Heart right ventricle (tissue), 16 donors: ENCODE data around the gene PHF10. TPM values are rescaled to one million over a fixed set of nuclear protein-coding genes. Genes with fewer than 3 reads are reported as not detected.

Source experiments
- ATAC-seq, 8 donors: fragments of 200-7000 bp; cut with Tn5 transposase; one replicate each; pipeline ENCODE4 v1.9.1; 2020; ENCODE audit warnings: mild to moderate bottlenecking in 8 of 8, moderate library complexity in 8 of 8, moderate number of reproducible peaks in 1 of 8
- DNase-seq, 2 donors: peaks; one replicate each; pipeline ENCODE4 v3.0.0-alpha.2; 2020
- H3K27ac ChIP-seq, 10 donors: fragments of 200-600 bp; sonication (generic) in 2 of 10; one replicate each; pipeline versions ENCODE4 v1.5.0 to v1.8.0; 2020 to 2022; ENCODE audit warnings: mild to moderate bottlenecking in 3 of 10
- H3K27me3 ChIP-seq, 7 donors: fragments of 200-600 bp; one replicate each; pipeline ENCODE4 v1.8.0; 2021 to 2022; ENCODE audit warnings: mild to moderate bottlenecking in 2 of 7
- H3K36me3 ChIP-seq, 9 donors: fragments of 200-600 bp; sonication (generic) in 1 of 9; one replicate each; pipeline versions ENCODE4 v1.5.0 to v1.8.0; 2020 to 2022; ENCODE audit warnings: mild to moderate bottlenecking in 2 of 9
- H3K4me1 ChIP-seq, 9 donors: fragments of 200-600 bp; sonication (generic) in 1 of 9; one replicate each; pipeline versions ENCODE4 v1.5.0 to v1.8.0; 2020 to 2022; ENCODE audit warnings: mild to moderate bottlenecking in 4 of 9
- H3K4me3 ChIP-seq, 10 donors: fragments of 200-600 bp; sonication (generic) in 2 of 10; one replicate each; pipeline versions ENCODE4 v1.5.0 to v1.8.0; 2020 to 2022; ENCODE audit warnings: mild to moderate bottlenecking in 7 of 10, moderate library complexity in 2 of 10
- H3K9me3 ChIP-seq, 11 donors: fragments of 200-600 bp in 10 of 11; sonication (generic) in 2 of 11; one replicate each; pipeline versions ENCODE4 v1.5.0 to v1.8.0; 2013 to 2022; ENCODE audit warnings: mild to moderate bottlenecking in 2 of 11, control low read depth in 1 of 11, moderate library complexity in 1 of 11
- WGBS, 2 donors: extraction: QIAGEN DNeasy Blood & Tissue Kit; methylation state at CpG; one replicate each; pipeline ENCODE4 v1.1.7; 2013; ENCODE audit warnings: inconsistent platforms in 1 of 2; 5-methylcytosine and 5-hydroxymethylcytosine counted together
- intact Hi-C, 10 donors: fragments of 100-400 bp; cut with DNase I; formaldehyde crosslinking; loops; one replicate each; pipeline versions ENCODE4 v1.11.1 to v1.14.2; 2022
- polyA plus RNA-seq, 2 donors: library from polyadenylated mRNA; stranded (reverse); fragments of 200-250 nt; gene quantifications; one replicate each; pipeline ENCODE4 v1.2.3, GENCODE V29; 2013
- total RNA-seq, 10 donors: library from RNA; stranded (reverse); fragmentation: NEBNext Ultra II Directional in 3 of 10; extraction: Animal tissue kit (Norgen Biotek cat#: 25700) in 3 of 10; gene quantifications; one replicate each; pipeline versions ENCODE4 v1.2.1 to v1.2.4, GENCODE V29; 2021 to 2023
- TF ChIP-seq, protein P1 (sequence below), 9 donors: fragments of 200-600 bp; sonication (generic) in 2 of 9; IDR thresholded peaks; one replicate each; pipeline versions ENCODE4 v1.5.0 to v1.8.0; 2021 to 2022; ENCODE audit warnings: antibody characterized with exemption in 9 of 9, mild to moderate bottlenecking in 5 of 9, moderate library complexity in 1 of 9
- donor health status: Arrhythmogenic right ventricular cardiomyopathy.
- donor health status: ischemic (EF 13 %, LVEDD 7.1; RV severe dilation, severe dysfunction).
- donor health status: healthy with polysubstance abuse.
- donor health status: DM: no; HTN: yes; CAD: no.
- donor health status: DM: no; HTN: no; CAD: no.
- donor health status: ischemic (EF 25% LVEDD 6.9; RV normal size, moderate dysfunction).
- donor health status: ischemic (EF 25% LVEDD 5.7; RV mildly dilated, moderate dysfunction).
- donor health status: healthy.
- donor health status: DM: yes; HTN: yes; CAD: no.
- donor health status: Ischemic cardiomyopathy.
- donor health status: ischemic (EF 35%, LVEDD 5.7; RV mildly dilated, moderate dysfunction).
- donor health status: nonischemic (EF 11% LVEDD 7.7; RV severe dilation, severe dysfunction).
- donor health status: DM: yes; HTN: yes; CAD: no.
- donor health status: PGD.
- donor health status: ischemic (EF 29% LVEDD 5.4; RV normal size, mild dysfunction).
- donor health status: nonischemic (EF 23%, LVEDD 6.1; RV moderate dilation, normal function).

Gene PHF10
- total and polyA plus RNA-seq, 12 donors = 29.9 to 63.5 (median 53.1) TPM

DNA sequence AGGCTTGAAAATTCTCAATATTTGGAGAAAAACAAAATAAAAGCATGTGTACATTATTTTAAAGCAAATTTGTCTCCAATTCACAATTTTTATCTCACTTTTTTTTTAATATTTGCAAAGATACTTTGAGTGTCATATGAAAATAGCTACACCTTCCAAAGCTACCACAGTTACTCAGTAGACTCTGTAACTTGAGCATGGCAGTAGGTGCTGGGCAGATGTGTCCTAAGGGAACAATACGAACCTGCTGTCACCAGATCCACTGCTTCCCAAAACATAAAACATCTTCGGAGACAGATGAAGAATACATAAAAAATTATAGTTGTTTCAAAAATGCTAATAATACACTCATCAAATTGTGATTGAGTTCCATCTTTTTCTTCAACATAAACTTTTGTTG, 33.0 kb downstream of the PHF10 start:
- Histone ChIP-seq H3K4me3 (no peak overlapping the region), H3K27me3 (no peaks in the 10 kb centered on the region), H3K4me1 (no peaks in the 10 kb centered on the region), H3K36me3 (peaks cover 0 to 31% (median 22%) of the 10 kb centered on the region in 9 donors), H3K27ac (no peak overlapping the region), H3K9me3 (peaks cover 0 to 30% (median 6%) of the 10 kb centered on the region in 11 donors)
- intact Hi-C loops = no loop called here
- WGBS, 2 donors = 98 to 99% methylated on average over 2 of the region's 2 CpGs
- TF ChIP-seq, protein P1, sequence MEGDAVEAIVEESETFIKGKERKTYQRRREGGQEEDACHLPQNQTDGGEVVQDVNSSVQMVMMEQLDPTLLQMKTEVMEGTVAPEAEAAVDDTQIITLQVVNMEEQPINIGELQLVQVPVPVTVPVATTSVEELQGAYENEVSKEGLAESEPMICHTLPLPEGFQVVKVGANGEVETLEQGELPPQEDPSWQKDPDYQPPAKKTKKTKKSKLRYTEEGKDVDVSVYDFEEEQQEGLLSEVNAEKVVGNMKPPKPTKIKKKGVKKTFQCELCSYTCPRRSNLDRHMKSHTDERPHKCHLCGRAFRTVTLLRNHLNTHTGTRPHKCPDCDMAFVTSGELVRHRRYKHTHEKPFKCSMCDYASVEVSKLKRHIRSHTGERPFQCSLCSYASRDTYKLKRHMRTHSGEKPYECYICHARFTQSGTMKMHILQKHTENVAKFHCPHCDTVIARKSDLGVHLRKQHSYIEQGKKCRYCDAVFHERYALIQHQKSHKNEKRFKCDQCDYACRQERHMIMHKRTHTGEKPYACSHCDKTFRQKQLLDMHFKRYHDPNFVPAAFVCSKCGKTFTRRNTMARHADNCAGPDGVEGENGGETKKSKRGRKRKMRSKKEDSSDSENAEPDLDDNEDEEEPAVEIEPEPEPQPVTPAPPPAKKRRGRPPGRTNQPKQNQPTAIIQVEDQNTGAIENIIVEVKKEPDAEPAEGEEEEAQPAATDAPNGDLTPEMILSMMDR (IDR thresholded peaks at IDR 0.05) = no peak
- DNase-seq (no peak), ATAC-seq (no peak)

DNA sequence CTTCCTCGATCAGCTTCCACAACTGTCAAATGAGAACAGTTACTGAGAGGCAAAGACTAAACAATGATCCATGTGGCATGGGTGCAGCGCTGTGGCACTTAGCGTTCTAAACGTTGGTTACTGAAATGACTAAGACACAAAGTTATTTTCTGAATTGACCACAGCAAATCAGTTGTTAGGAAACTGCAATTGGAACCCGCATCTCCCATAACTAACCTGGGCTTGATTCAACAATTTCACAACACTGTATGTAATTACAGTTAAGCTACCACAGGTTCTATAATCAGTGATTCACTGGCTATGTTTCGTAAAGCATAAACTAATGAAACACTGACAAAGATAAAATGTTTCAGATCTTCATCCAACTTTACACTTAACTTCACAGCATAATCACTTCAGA, 35.0 kb downstream of the PHF10 start:
- no peak overlapping the region for H3K27ac ChIP-seq
- TF ChIP-seq, protein P1 (IDR thresholded peaks at IDR 0.05) = no peak
- no peak for ATAC-seq
- WGBS, 2 donors = 96% methylated on average over 6 of the region's 6 CpGs
- no peak for DNase-seq
- H3K9me3 ChIP-seq = peaks cover 0 to 47% (median 18%) of the 10 kb centered on the region in 11 donors
- H3K4me1 ChIP-seq = no peaks in the 10 kb centered on the region
- intact Hi-C loops = no loop called here
- H3K27me3 ChIP-seq = no peaks in the 10 kb centered on the region
- peaks cover 0 to 45% (median 28%) of the 10 kb centered on the region in 9 donors for H3K36me3 ChIP-seq
- no peak overlapping the region for H3K4me3 ChIP-seq

DNA sequence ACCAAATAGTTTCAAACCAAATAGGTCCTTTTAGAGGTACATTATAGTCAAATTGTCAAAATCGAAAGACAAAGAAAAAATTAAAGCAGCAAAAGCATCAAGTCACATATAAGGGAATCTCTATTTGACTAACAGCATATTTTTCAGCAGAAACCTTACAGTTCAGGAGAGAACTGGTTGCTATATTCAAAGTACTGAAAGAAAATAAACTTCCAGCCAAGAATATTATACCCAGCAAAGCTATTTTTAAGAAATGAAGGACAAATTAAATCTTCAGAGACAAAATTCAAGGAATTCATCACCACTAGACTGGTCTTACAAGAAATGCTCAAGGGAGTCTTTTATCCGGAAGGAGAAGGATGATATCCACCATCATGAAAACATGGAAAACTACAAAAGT, 38.4 kb downstream of the PHF10 start:
- Histone ChIP-seq H3K9me3 (peaks cover 0 to 40% (median 18%) of the 10 kb centered on the region in 11 donors), H3K27me3 (no peaks in the 10 kb centered on the region), H3K36me3 (peaks cover 0 to 55% (median 28%) of the 10 kb centered on the region in 9 donors), H3K27ac (no peak overlapping the region), H3K4me3 (no peak overlapping the region), H3K4me1 (no peaks in the 10 kb centered on the region)
- ATAC-seq (no peak), DNase-seq (no peak)
- TF ChIP-seq, protein P1 (IDR thresholded peaks at IDR 0.05) = no peak
- WGBS, 2 donors = 94 to 96% methylated on average over 2 of the region's 2 CpGs
- intact Hi-C loops = no loop called here

DNA sequence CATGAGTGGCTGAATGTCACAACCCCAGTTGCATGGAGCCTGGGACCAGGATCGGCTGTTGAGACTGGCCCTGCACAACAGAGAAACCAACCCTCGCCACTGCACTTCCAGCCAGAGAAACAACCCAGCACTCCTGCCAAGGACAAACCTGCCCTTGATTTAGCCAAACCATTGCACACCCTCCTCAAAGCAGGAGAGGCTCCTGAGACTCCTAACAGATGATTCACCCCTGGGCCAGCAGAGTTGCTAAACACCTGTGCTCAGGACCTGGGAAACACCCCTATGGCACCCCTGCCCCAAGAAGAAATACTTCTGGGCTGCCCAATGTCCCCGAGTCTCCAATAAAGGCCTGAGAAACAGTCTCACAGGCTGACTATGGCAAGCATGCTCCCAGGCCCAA, 40.2 kb downstream of the PHF10 start:
- Histone ChIP-seq H3K27me3 (no peaks in the 10 kb centered on the region), H3K4me1 (no peaks in the 10 kb centered on the region), H3K27ac (no peak overlapping the region), H3K4me3 (no peak overlapping the region), H3K9me3 (peaks cover 0 to 44% (median 18%) of the 10 kb centered on the region in 11 donors), H3K36me3 (peaks cover 0 to 62% (median 31%) of the 10 kb centered on the region in 9 donors)
- TF ChIP-seq, protein P1 (IDR thresholded peaks at IDR 0.05) = no peak
- 93 to 98% methylated on average over 3 of the region's 3 CpGs for WGBS, 2 donors
- ATAC-seq (no peak), DNase-seq (no peak)
- intact Hi-C loops = no loop called here
